ENCODE measurements around the gene DOK5. TPM values are rescaled to one million over a fixed set of nuclear protein-coding genes. Genes with fewer than 3 reads are reported as not detected.

DOK5 gene
- 1.9 TPM for polyA plus RNA-seq (2013, experiment 1 of 2)
- 2.1 TPM for polyA plus RNA-seq (2013, experiment 2 of 2)

- Histone ChIP-seq H3K4me1 (ENCODE audit: control insufficient read depth in 2 of 2, insufficient read depth in 1 of 2, low read depth in 1 of 2, low read length in 2 of 2) (peaks cover 11 to 12% of the 10 kb centered on the region in 2 donors), H3K4ac (ENCODE audit: low read length) (no peak within 1 kb of the TSS), H2BK12ac (ENCODE audit: low read length) (peak within 1 kb of the TSS; percentile 77), H3K9ac (ENCODE audit: low read depth, low read length, poor library complexity) (peak within 1 kb of the TSS; percentile 75), H4K8ac (ENCODE audit: low read depth, low read length) (peak within 1 kb of the TSS; percentile 27), H2AFZ (ENCODE audit: low read length) (peak within 1 kb of the TSS; percentile 98), H3K23ac (ENCODE audit: low read depth, low read length, poor library complexity) (peak within 1 kb of the TSS; percentile 66), H2BK5ac (ENCODE audit: low read length) (no peak within 1 kb of the TSS), H2BK120ac (ENCODE audit: low read depth, low read length) (peak within 1 kb of the TSS; percentile 49), H3K27me3 (ENCODE audit: control insufficient read depth in 3 of 3, insufficient read depth in 3 of 3, low read depth in 1 of 3, low read length in 3 of 3) (peaks cover 3 to 44% (median 16%) of the 10 kb centered on the region in 3 experiments), H2BK15ac (ENCODE audit: low read length) (no peak within 1 kb of the TSS), H3K4me2 (ENCODE audit: insufficient read depth, low read length, poor library complexity, severe bottlenecking) (peak within 1 kb of the TSS; percentile 94), H3K9me3 (replicated peaks in 1 of 2; ENCODE audit: control insufficient read depth in 2 of 2, insufficient read depth in 1 of 2, low read depth in 1 of 2, low read length in 2 of 2) (no peaks in the 10 kb centered on the region), H3K18ac (ENCODE audit: low read length) (peak within 1 kb of the TSS; percentile 92), H3K36me3 (replicated peaks in 1 of 2; ENCODE audit: control insufficient read depth in 2 of 2, insufficient read depth in 2 of 2, low read length in 2 of 2) (no peaks in the 10 kb centered on the region), H3K79me1 (ENCODE audit: low read depth, low read length) (no peaks in the 10 kb centered on the region), H4K91ac (ENCODE audit: low read depth, low read length, poor library complexity) (no peak within 1 kb of the TSS), H3K27ac (replicated peaks; ENCODE audit: low read length) (no peak within 1 kb of the TSS), H3K4me3 (ENCODE audit: low read length in 2 of 2) (peak within 1 kb of the TSS; percentile 66 to 86), H3K14ac (ENCODE audit: low read length) (no peak within 1 kb of the TSS), H2AK5ac (ENCODE audit: low read depth, low read length) (no peak within 1 kb of the TSS)
- DNase-seq (ENCODE audit: low spot score) = no peak
- WGBS, 2 donors (ENCODE audit: extremely low coverage in 2 of 2, insufficient read length in 2 of 2, insufficient replicate concordance in 1 of 2) = no CpG with 5 or more reads among the region's 71 CpGs
These were observed at the start of gene DOK5 for GRCh38 chr20:54475334-54476168. Gene DOK5, plus strand, starts transcription at chr20:54475593. Its CDS starts 354 bp downstream, at chr20:54475947.

- Histone ChIP-seq H3K9me3 (replicated peaks in 1 of 2; ENCODE audit: control insufficient read depth in 2 of 2, insufficient read depth in 1 of 2, low read depth in 1 of 2, low read length in 2 of 2) (peaks cover 0 to 6% of the 10 kb centered on the region in 2 donors), H3K4ac (ENCODE audit: low read length) (no peak overlapping the region), H3K4me1 (ENCODE audit: control insufficient read depth in 2 of 2, insufficient read depth in 1 of 2, low read depth in 1 of 2, low read length in 2 of 2) (no peaks in the 10 kb centered on the region), H3K27ac (replicated peaks; ENCODE audit: low read length) (no peak overlapping the region), H3K4me2 (ENCODE audit: insufficient read depth, low read length, poor library complexity, severe bottlenecking) (no peak overlapping the region), H3K18ac (ENCODE audit: low read length) (no peak overlapping the region), H3K23ac (ENCODE audit: low read depth, low read length, poor library complexity) (no peak overlapping the region), H3K79me1 (ENCODE audit: low read depth, low read length) (no peaks in the 10 kb centered on the region), H4K8ac (ENCODE audit: low read depth, low read length) (no peak overlapping the region), H3K9ac (ENCODE audit: low read depth, low read length, poor library complexity) (no peak overlapping the region), H2AFZ (ENCODE audit: low read length) (no peak overlapping the region), H2AK5ac (ENCODE audit: low read depth, low read length) (no peak overlapping the region), H2BK12ac (ENCODE audit: low read length) (no peak overlapping the region), H3K14ac (ENCODE audit: low read length) (no peak overlapping the region), H2BK120ac (ENCODE audit: low read depth, low read length) (no peak overlapping the region), H3K36me3 (replicated peaks in 1 of 2; ENCODE audit: control insufficient read depth in 2 of 2, insufficient read depth in 2 of 2, low read length in 2 of 2) (no peaks in the 10 kb centered on the region), H2BK5ac (ENCODE audit: low read length) (no peak overlapping the region), H4K91ac (ENCODE audit: low read depth, low read length, poor library complexity) (no peak overlapping the region), H3K4me3 (ENCODE audit: low read length in 2 of 2) (no peak overlapping the region), H3K27me3 (ENCODE audit: control insufficient read depth in 3 of 3, insufficient read depth in 3 of 3, low read depth in 1 of 3, low read length in 3 of 3) (no peaks in the 10 kb centered on the region), H2BK15ac (ENCODE audit: low read length) (no peak overlapping the region)
- no peak for DNase-seq (ENCODE audit: low spot score)
- no CpG with 5 or more reads among the region's 7 CpGs for WGBS, 2 donors (ENCODE audit: extremely low coverage in 2 of 2, insufficient read length in 2 of 2, insufficient replicate concordance in 1 of 2)
These were observed 46.0 kb upstream of the DOK5 start for GRCh38 chr20:54429364-54429763.

GRCh38 chr20:54431156-54431944 lies 44.0 kb upstream of the DOK5 start:
- Histone ChIP-seq H2AK5ac (ENCODE audit: low read depth, low read length) (no peak overlapping the region), H3K9ac (ENCODE audit: low read depth, low read length, poor library complexity) (no peak overlapping the region), H3K27me3 (ENCODE audit: control insufficient read depth in 3 of 3, insufficient read depth in 3 of 3, low read depth in 1 of 3, low read length in 3 of 3) (no peaks in the 10 kb centered on the region), H2BK15ac (ENCODE audit: low read length) (no peak overlapping the region), H3K23ac (ENCODE audit: low read depth, low read length, poor library complexity) (no peak overlapping the region), H3K14ac (ENCODE audit: low read length) (no peak overlapping the region), H3K18ac (ENCODE audit: low read length) (no peak overlapping the region), H2BK120ac (ENCODE audit: low read depth, low read length) (no peak overlapping the region), H3K27ac (replicated peaks; ENCODE audit: low read length) (no peak overlapping the region), H3K4me2 (ENCODE audit: insufficient read depth, low read length, poor library complexity, severe bottlenecking) (no peak overlapping the region), H4K91ac (ENCODE audit: low read depth, low read length, poor library complexity) (no peak overlapping the region), H2BK5ac (ENCODE audit: low read length) (no peak overlapping the region), H2BK12ac (ENCODE audit: low read length) (no peak overlapping the region), H2AFZ (ENCODE audit: low read length) (no peak overlapping the region), H3K4ac (ENCODE audit: low read length) (no peak overlapping the region), H3K4me3 (ENCODE audit: low read length in 2 of 2) (no peak overlapping the region), H3K79me1 (ENCODE audit: low read depth, low read length) (no peaks in the 10 kb centered on the region), H4K8ac (ENCODE audit: low read depth, low read length) (no peak overlapping the region), H3K36me3 (replicated peaks in 1 of 2; ENCODE audit: control insufficient read depth in 2 of 2, insufficient read depth in 2 of 2, low read length in 2 of 2) (no peaks in the 10 kb centered on the region), H3K4me1 (ENCODE audit: control insufficient read depth in 2 of 2, insufficient read depth in 1 of 2, low read depth in 1 of 2, low read length in 2 of 2) (no peaks in the 10 kb centered on the region), H3K9me3 (replicated peaks in 1 of 2; ENCODE audit: control insufficient read depth in 2 of 2, insufficient read depth in 1 of 2, low read depth in 1 of 2, low read length in 2 of 2) (no peaks in the 10 kb centered on the region)
- WGBS, 2 donors (ENCODE audit: extremely low coverage in 2 of 2, insufficient read length in 2 of 2, insufficient replicate concordance in 1 of 2) = no CpG with 5 or more reads among the region's 10 CpGs
- peak; percentile 11 for DNase-seq (ENCODE audit: low spot score)

- no peaks in the 10 kb centered on the region for H3K79me1 ChIP-seq (ENCODE audit: low read depth, low read length)
- H3K9me3 ChIP-seq (replicated peaks in 1 of 2; ENCODE audit: control insufficient read depth in 2 of 2, insufficient read depth in 1 of 2, low read depth in 1 of 2, low read length in 2 of 2) = no peaks in the 10 kb centered on the region
- no peak overlapping the region for H3K18ac ChIP-seq (ENCODE audit: low read length)
- H3K36me3 ChIP-seq (replicated peaks in 1 of 2; ENCODE audit: control insufficient read depth in 2 of 2, insufficient read depth in 2 of 2, low read length in 2 of 2) = no peaks in the 10 kb centered on the region
- no peak for DNase-seq (ENCODE audit: low spot score)
- no peaks in the 10 kb centered on the region for H3K27me3 ChIP-seq (ENCODE audit: control insufficient read depth in 3 of 3, insufficient read depth in 3 of 3, low read depth in 1 of 3, low read length in 3 of 3)
- H4K91ac ChIP-seq (ENCODE audit: low read depth, low read length, poor library complexity) = no peak overlapping the region
- no peaks in the 10 kb centered on the region for H3K4me1 ChIP-seq (ENCODE audit: control insufficient read depth in 2 of 2, insufficient read depth in 1 of 2, low read depth in 1 of 2, low read length in 2 of 2)
- H3K4me2 ChIP-seq (ENCODE audit: insufficient read depth, low read length, poor library complexity, severe bottlenecking) = no peak overlapping the region
- no peak overlapping the region for H3K27ac ChIP-seq (replicated peaks; ENCODE audit: low read length)
- H2BK120ac ChIP-seq (ENCODE audit: low read depth, low read length) = no peak overlapping the region
- H3K9ac ChIP-seq (ENCODE audit: low read depth, low read length, poor library complexity) = no peak overlapping the region
- no peak overlapping the region for H2BK5ac ChIP-seq (ENCODE audit: low read length)
- no peak overlapping the region for H3K23ac ChIP-seq (ENCODE audit: low read depth, low read length, poor library complexity)
- no peak overlapping the region for H2AK5ac ChIP-seq (ENCODE audit: low read depth, low read length)
- no peak overlapping the region for H3K14ac ChIP-seq (ENCODE audit: low read length)
- no peak overlapping the region for H2AFZ ChIP-seq (ENCODE audit: low read length)
- H3K4ac ChIP-seq (ENCODE audit: low read length) = no peak overlapping the region
- H2BK15ac ChIP-seq (ENCODE audit: low read length) = no peak overlapping the region
- WGBS, 2 donors (ENCODE audit: extremely low coverage in 2 of 2, insufficient read length in 2 of 2, insufficient replicate concordance in 1 of 2) = 100% methylated on average over 1 of the region's 1 CpG; no CpG with 5 or more reads in 1 of the 2 donors
- no peak overlapping the region for H4K8ac ChIP-seq (ENCODE audit: low read depth, low read length)
- no peak overlapping the region for H3K4me3 ChIP-seq (ENCODE audit: low read length in 2 of 2)
- no peak overlapping the region for H2BK12ac ChIP-seq (ENCODE audit: low read length)
These were observed 42.4 kb upstream of the DOK5 start for GRCh38 chr20:54432966-54433365.

Measured in neuronal stem cell (in vitro differentiated cells).